ENCODE measurements around the gene DHX57.
"Not testable (repeated sequence)": the region's sequence is repeated elsewhere in the genome, so short reads cannot be mapped to it uniquely, and the experiment has no call there.

The DHX57 gene

GRCh38 chr2:38797953-38798352 is 77.8 kb downstream of the DHX57 start:
- DNase-seq (ENCODE audit: low read depth in 2 of 2): no peak

- DNase-seq (ENCODE audit: low read depth in 2 of 2): no peak
These were observed 78.5 kb downstream of the DHX57 start for GRCh38 chr2:38797250-38797676.

GRCh38 chr2:38795016-38795415 is 80.7 kb downstream of the DHX57 start:
- not testable (repeated sequence) for DNase-seq (ENCODE audit: low read depth in 2 of 2)

- no peak for DNase-seq (ENCODE audit: low read depth in 2 of 2)
These were observed 81.3 kb downstream of the DHX57 start for GRCh38 chr2:38794235-38794946.

- no peak for DNase-seq (ENCODE audit: low read depth in 2 of 2)
These were observed 82.2 kb downstream of the DHX57 start for GRCh38 chr2:38793511-38793910.

GRCh38 chr2:38792751-38793150 is 83.0 kb downstream of the DHX57 start:
- no peak for DNase-seq (ENCODE audit: low read depth in 2 of 2)

GRCh38 chr2:38792321-38792720 is 83.4 kb downstream of the DHX57 start:
- DNase-seq (ENCODE audit: low read depth in 2 of 2): not testable (repeated sequence)

- DNase-seq (ENCODE audit: low read depth in 2 of 2): no peak
These were observed 84.0 kb downstream of the DHX57 start for GRCh38 chr2:38791744-38792143.

GRCh38 chr2:38789691-38790090 is 86.0 kb downstream of the DHX57 start:
- DNase-seq (ENCODE audit: low read depth in 2 of 2): no peak

GRCh38 chr2:38788306-38788705 is 87.4 kb downstream of the DHX57 start:
- no peak for DNase-seq (ENCODE audit: low read depth in 2 of 2)

GRCh38 chr2:38783586-38783985 is 92.1 kb downstream of the DHX57 start:
- DNase-seq (ENCODE audit: low read depth in 2 of 2): no peak

GRCh38 chr2:38778687-38779082 is 97.0 kb downstream of the DHX57 start:
- no peak for DNase-seq (ENCODE audit: low read depth in 2 of 2)

GRCh38 chr2:38776531-38776930 is 99.2 kb downstream of the DHX57 start:
- DNase-seq (ENCODE audit: low read depth in 2 of 2): no peak

GRCh38 chr2:38775921-38776225 is 99.9 kb downstream of the DHX57 start:
- no peak for DNase-seq (ENCODE audit: low read depth in 2 of 2)

GRCh38 chr2:38775097-38775920 is 100.4 kb downstream of the DHX57 start:
- no peak for DNase-seq (ENCODE audit: low read depth in 2 of 2)

GRCh38 chr2:38771632-38772031 is 104.1 kb downstream of the DHX57 start:
- DNase-seq (ENCODE audit: low read depth in 2 of 2): no peak

- DNase-seq (ENCODE audit: low read depth in 2 of 2): no peak
These were observed 110.2 kb downstream of the DHX57 start for GRCh38 chr2:38765551-38765950.

- DNase-seq (ENCODE audit: low read depth in 2 of 2): no peak
These were observed 110.6 kb downstream of the DHX57 start for GRCh38 chr2:38765149-38765548.

GRCh38 chr2:38763728-38764127 is 112.0 kb downstream of the DHX57 start:
- no peak for DNase-seq (ENCODE audit: low read depth in 2 of 2)

GRCh38 chr2:38763228-38763627 is 112.5 kb downstream of the DHX57 start:
- DNase-seq (ENCODE audit: low read depth in 2 of 2): no peak

- not testable (repeated sequence) for DNase-seq (ENCODE audit: low read depth in 2 of 2)
These were observed 119.8 kb downstream of the DHX57 start for GRCh38 chr2:38755891-38756290.

GRCh38 chr2:38754506-38754905 is 121.2 kb downstream of the DHX57 start:
- DNase-seq (ENCODE audit: low read depth in 2 of 2): no peak

- no peak for DNase-seq (ENCODE audit: low read depth in 2 of 2)
These were observed 121.7 kb downstream of the DHX57 start for GRCh38 chr2:38754049-38754448.
